ENCODE measurements around the gene ARRDC3. TPM values are rescaled to one million over a fixed set of nuclear protein-coding genes. Genes with fewer than 3 reads are reported as not detected.
A peak's percentile ranks its signal among the peaks of the same experiment; 100 is the strongest.

ARRDC3 gene
- total and polyA plus RNA-seq, 9 of the 15 experiments (the other 6 are each of a cell fraction or from before 2014, with no cell fraction given): 15.3 to 58.1 (median 39.4) TPM

- TF ChIP-seq ZBTB2 (IDR thresholded peaks at IDR 0.05) (no peak), ZNF609 (CRISPR knock-in tag; IDR thresholded peaks at IDR 0.05; ENCODE audit: borderline replicate concordance) (no peak), SMARCB1 (IDR thresholded peaks at IDR 0.05; ENCODE audit: insufficient read length, low read depth) (no peak), RNF2 (IDR thresholded peaks at IDR 0.05) (peak; percentile 6; the same call in 1 of the 2 replicates), TAL1 (IDR thresholded peaks at IDR 0.05) (no peak), CHCHD3 (CRISPR knock-in tag; IDR thresholded peaks at IDR 0.05) (no peak), MTA2 (IDR thresholded peaks at IDR 0.05; ENCODE audit: low read depth) (no peak), ZNF316 (IDR thresholded peaks at IDR 0.05) (no peak), ZNF212 (CRISPR knock-in tag; IDR thresholded peaks at IDR 0.05) (no peak), ZNF263 (CRISPR knock-in tag; IDR thresholded peaks at IDR 0.05; ENCODE audit: borderline replicate concordance) (0 out of 2 replicates have a peak, but pooled peaks have one; percentile 14), SIN3B (IDR thresholded peaks at IDR 0.05; ENCODE audit: low read depth) (no peak), E2F1 (CRISPR knock-in tag; IDR thresholded peaks at IDR 0.05) (no peak), MYC (IDR thresholded peaks at IDR 0.05; ENCODE audit: low read depth, low read length) (no peak), MYC (CRISPR knock-in tag; IDR thresholded peaks at IDR 0.05; ENCODE audit: borderline replicate concordance, low read depth) (no peak)
- TF ChIP-seq, protein P1, sequence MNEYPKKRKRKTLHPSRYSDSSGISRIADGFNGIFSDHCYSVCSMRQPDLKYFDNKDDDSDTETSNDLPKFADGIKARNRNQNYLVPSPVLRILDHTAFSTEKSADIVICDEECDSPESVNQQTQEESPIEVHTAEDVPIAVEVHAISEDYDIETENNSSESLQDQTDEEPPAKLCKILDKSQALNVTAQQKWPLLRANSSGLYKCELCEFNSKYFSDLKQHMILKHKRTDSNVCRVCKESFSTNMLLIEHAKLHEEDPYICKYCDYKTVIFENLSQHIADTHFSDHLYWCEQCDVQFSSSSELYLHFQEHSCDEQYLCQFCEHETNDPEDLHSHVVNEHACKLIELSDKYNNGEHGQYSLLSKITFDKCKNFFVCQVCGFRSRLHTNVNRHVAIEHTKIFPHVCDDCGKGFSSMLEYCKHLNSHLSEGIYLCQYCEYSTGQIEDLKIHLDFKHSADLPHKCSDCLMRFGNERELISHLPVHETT (CRISPR knock-in tag; conservative IDR thresholded peaks at IDR 0.05 in 1 of 2, IDR thresholded peaks at IDR 0.05 in 1 of 2): no peak
- TF ChIP-seq, protein P2, sequence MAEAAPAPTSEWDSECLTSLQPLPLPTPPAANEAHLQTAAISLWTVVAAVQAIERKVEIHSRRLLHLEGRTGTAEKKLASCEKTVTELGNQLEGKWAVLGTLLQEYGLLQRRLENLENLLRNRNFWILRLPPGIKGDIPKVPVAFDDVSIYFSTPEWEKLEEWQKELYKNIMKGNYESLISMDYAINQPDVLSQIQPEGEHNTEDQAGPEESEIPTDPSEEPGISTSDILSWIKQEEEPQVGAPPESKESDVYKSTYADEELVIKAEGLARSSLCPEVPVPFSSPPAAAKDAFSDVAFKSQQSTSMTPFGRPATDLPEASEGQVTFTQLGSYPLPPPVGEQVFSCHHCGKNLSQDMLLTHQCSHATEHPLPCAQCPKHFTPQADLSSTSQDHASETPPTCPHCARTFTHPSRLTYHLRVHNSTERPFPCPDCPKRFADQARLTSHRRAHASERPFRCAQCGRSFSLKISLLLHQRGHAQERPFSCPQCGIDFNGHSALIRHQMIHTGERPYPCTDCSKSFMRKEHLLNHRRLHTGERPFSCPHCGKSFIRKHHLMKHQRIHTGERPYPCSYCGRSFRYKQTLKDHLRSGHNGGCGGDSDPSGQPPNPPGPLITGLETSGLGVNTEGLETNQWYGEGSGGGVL (CRISPR knock-in tag; IDR thresholded peaks at IDR 0.05): no peak
These were observed 539 bp downstream of the ARRDC3 start (continued) for GRCh38 chr5:91382530-91383026.
